ENCODE results near the gene TBC1D23.

Gene TBC1D23

DNA sequence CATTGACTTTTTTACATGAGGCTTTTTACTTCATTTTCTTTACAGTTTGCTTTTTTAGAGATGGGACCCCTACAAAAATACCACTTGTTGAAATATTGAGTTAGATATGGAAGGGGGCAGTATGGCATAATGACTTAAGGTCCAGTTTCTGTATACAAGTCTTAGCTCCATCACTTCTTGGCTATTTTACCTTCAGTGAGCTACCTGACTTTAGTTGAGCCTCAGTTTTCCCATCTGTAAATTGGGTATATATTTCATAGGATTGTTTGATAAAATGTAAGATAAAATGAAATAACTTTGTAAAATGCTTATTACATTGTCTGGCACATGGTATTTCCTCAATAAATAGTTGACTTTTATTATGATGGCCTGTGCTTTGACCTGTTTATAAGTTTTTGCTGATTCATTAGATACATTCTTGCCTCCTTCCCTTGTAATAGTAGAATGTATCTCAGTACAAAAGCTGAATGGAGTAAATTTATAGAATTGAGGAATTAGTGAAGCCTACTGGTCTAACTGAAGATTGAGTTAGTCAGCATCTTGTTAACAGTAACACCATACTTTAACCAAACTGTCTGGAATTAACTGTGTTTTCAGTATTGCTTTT, 27.6 kb downstream of the TBC1D23 start:
- H3K4me3 ChIP-seq (ENCODE audit: control insufficient read depth, low read depth, low read length): no peak overlapping the region
- TF ChIP-seq, protein P1, sequence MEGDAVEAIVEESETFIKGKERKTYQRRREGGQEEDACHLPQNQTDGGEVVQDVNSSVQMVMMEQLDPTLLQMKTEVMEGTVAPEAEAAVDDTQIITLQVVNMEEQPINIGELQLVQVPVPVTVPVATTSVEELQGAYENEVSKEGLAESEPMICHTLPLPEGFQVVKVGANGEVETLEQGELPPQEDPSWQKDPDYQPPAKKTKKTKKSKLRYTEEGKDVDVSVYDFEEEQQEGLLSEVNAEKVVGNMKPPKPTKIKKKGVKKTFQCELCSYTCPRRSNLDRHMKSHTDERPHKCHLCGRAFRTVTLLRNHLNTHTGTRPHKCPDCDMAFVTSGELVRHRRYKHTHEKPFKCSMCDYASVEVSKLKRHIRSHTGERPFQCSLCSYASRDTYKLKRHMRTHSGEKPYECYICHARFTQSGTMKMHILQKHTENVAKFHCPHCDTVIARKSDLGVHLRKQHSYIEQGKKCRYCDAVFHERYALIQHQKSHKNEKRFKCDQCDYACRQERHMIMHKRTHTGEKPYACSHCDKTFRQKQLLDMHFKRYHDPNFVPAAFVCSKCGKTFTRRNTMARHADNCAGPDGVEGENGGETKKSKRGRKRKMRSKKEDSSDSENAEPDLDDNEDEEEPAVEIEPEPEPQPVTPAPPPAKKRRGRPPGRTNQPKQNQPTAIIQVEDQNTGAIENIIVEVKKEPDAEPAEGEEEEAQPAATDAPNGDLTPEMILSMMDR (conservative IDR thresholded peaks at IDR 0.05; ENCODE audit: control insufficient read depth, insufficient read depth, low read depth, low read length): no peak
- DNase-seq (ENCODE audit: low read depth): no peak

DNA sequence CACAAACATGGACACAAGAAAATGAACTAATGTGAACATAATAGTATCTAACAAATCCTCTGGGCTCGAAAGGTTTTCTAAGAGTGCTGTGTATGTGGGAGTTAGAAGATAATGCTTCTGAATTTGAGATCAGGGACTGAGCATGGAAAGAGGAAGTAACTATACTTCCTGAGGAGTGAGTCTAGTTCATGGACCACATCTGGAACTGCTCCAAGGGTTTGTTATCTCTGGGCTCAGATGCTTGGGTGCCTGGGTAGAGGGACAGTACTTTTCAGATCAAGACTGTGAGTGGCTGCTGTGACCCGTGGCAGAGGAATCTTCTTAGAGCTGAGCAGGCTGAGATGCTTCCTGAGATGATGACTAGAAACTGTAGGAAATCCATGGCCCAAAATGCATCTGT, 28.5 kb downstream of the TBC1D23 start:
- TF ChIP-seq, protein P1 (conservative IDR thresholded peaks at IDR 0.05; ENCODE audit: control insufficient read depth, insufficient read depth, low read depth, low read length): no peak
- no peak overlapping the region for H3K4me3 ChIP-seq (ENCODE audit: control insufficient read depth, low read depth, low read length)
- DNase-seq (ENCODE audit: low read depth): no peak

DNA sequence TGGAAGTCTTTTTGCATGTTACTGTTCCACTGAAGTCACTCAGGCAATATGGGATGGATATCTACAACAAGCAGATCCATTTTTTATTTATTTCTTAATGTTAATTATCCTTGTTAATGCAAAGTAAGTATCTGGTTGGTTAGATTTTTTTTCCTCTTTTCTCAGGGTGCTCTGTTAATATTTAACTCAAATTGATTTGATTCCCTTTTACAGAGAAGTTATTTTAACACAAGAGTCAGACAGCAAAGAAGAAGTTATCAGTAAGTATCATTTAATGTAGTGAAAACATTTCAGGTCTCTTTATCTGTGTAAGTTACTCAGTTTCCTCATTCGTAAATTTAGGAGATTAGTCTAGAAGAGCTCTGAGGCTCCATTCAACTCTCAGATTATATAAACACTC, 34.3 kb downstream of the TBC1D23 start:
- H3K4me3 ChIP-seq (ENCODE audit: control insufficient read depth, low read depth, low read length): no peak overlapping the region
- no peak for DNase-seq (ENCODE audit: low read depth)
- TF ChIP-seq, protein P1 (conservative IDR thresholded peaks at IDR 0.05; ENCODE audit: control insufficient read depth, insufficient read depth, low read depth, low read length): no peak

DNA sequence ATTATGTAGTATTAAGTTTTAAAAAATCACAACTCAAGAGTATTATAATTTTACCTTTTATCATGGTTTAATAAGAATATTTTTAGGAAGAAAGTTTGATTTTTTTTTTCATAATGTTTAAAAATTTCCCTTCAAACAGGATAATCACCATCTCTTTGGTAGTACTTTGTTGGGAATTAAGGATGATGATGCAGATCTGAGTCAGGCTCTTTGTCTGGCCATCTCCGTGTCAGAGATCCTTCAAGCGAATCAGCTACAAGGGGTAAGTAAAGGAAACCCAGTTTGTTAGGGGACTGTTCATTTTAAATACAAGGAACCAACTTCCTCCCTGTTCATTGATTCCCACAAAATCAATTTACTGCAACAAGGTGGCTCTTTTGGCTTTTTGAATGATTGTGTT, 37.0 kb downstream of the TBC1D23 start:
- TF ChIP-seq, protein P1 (conservative IDR thresholded peaks at IDR 0.05; ENCODE audit: control insufficient read depth, insufficient read depth, low read depth, low read length): no peak
- peak; percentile 70 for DNase-seq (ENCODE audit: low read depth)
- H3K4me3 ChIP-seq (ENCODE audit: control insufficient read depth, low read depth, low read length): no peak overlapping the region

DNA sequence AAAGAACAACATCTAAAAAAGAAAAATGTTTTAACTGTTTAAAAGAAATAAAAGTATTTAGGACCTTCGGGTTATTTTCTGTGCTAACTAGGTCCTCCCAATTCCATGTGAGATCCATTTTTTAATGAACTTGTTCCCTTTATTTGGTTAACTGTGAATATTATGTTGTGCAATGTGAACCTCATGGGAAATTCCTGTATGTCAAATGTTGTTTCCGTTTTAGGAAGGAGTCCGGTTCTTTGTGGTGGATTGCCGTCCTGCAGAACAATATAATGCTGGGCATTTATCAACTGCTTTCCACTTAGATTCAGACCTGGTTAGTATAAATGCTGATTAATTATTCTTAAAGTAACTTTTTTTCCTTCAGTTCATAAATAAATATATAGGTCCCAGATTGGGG, 38.2 kb downstream of the TBC1D23 start:
- TF ChIP-seq, protein P1 (conservative IDR thresholded peaks at IDR 0.05; ENCODE audit: control insufficient read depth, insufficient read depth, low read depth, low read length): no peak
- H3K4me3 ChIP-seq (ENCODE audit: control insufficient read depth, low read depth, low read length): no peak overlapping the region
- DNase-seq (ENCODE audit: low read depth): peak; percentile 21

DNA sequence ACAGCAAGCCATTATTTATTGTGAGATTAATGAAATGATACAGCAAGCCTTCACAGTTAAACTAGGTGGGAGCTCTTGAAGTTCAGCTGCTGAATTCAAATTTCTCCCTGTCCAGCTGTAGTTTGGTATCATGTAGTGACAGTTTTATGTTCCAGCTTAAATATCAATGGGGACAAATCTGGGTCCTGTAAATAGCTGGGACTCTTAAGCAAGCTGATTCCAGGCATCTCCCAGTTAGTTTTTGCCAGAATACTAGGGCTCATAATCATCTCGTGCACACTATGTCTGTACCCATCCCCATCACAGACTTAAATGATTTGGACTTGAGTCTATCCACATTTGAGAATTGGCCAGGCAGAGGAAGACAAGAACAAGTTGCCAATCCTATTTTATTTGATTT, 45.9 kb downstream of the TBC1D23 start:
- H3K4me3 ChIP-seq (ENCODE audit: control insufficient read depth, low read depth, low read length): no peak overlapping the region
- TF ChIP-seq, protein P1 (conservative IDR thresholded peaks at IDR 0.05; ENCODE audit: control insufficient read depth, insufficient read depth, low read depth, low read length): no peak
- no peak for DNase-seq (ENCODE audit: low read depth)

All from fibroblast of mammary gland (primary cell).